Spleen (tissue), 13 donors: ENCODE data around the gene ALDH3A2. TPM values are rescaled to one million over a fixed set of nuclear protein-coding genes. Genes with fewer than 3 reads are reported as not detected.

Experiments
- DNase-seq: peaks from one replicate; pipeline ENCODE4 v3.0.0-alpha.2; 2020
- H3K27ac ChIP-seq, 8 donors: fragments of 200-600 bp; sonication (generic) in 7 of 8; 1 replicate in 4 of 8; 2 replicates in 4 of 8; pipeline versions ENCODE4 v1.5.0 to v1.8.0; 2016 to 2021; ENCODE audit warnings: inconsistent platforms in 4 of 8, mild to moderate bottlenecking in 4 of 8, moderate library complexity in 1 of 8
- H3K27me3 ChIP-seq, 7 donors: fragments of 200-600 bp; sonication (generic) in 6 of 7; replicated peaks in 1 of 7; 1 replicate in 4 of 7; 2 replicates in 3 of 7; pipeline versions ENCODE4 v1.5.0 to v1.8.0; 2016 to 2021; ENCODE audit warnings: inconsistent platforms in 3 of 7, mild to moderate bottlenecking in 1 of 7
- H3K36me3 ChIP-seq, 6 donors: fragments of 200-600 bp; sonication (generic) in 5 of 6; 1 replicate in 4 of 6; 2 replicates in 2 of 6; pipeline versions ENCODE4 v1.5.0 to v1.8.0; 2016 to 2021; ENCODE audit warnings: inconsistent platforms in 2 of 6
- H3K4me1 ChIP-seq, 6 donors: fragments of 200-600 bp; sonication (generic) in 5 of 6; 1 replicate in 3 of 6; 2 replicates in 3 of 6; pipeline versions ENCODE4 v1.5.0 to v1.8.0; 2016 to 2021; ENCODE audit warnings: inconsistent platforms in 3 of 6
- H3K4me3 ChIP-seq, 8 donors: fragments of 200-600 bp; sonication (generic) in 7 of 8; 1 replicate in 4 of 8; 2 replicates in 4 of 8; pipeline versions ENCODE4 v1.5.0 to v1.8.0; 2016 to 2021; ENCODE audit warnings: inconsistent platforms in 4 of 8, mild to moderate bottlenecking in 4 of 8, moderate library complexity in 2 of 8
- H3K9me3 ChIP-seq, 8 donors: fragments of 200-600 bp; sonication (generic) in 7 of 8; 1 replicate in 4 of 8; 2 replicates in 4 of 8; pipeline versions ENCODE4 v1.5.0 to v1.8.0; 2016 to 2021; ENCODE audit warnings: inconsistent platforms in 4 of 8
- POLR2A ChIP-seq, 3 donors: fragments of 450-650 bp; IDR thresholded peaks; one replicate each; pipeline ENCODE4 v1.5.1; 2017; ENCODE audit warnings: antibody characterized with exemption in 3 of 3, mild to moderate bottlenecking in 1 of 3
- POLR2AphosphoS5 ChIP-seq, 3 donors: sonication (generic); formaldehyde crosslinking; IDR thresholded peaks; one replicate each; pipeline ENCODE4 v1.5.1; 2017; ENCODE audit warnings: antibody characterized with exemption in 3 of 3
- WGBS, 5 donors: extraction: QIAGEN DNeasy Blood & Tissue Kit in 3 of 5; methylation state at CpG; one replicate each; pipeline versions ENCODE4 v1.1.5 to v1.1.7; 2013 to 2018; 5-methylcytosine and 5-hydroxymethylcytosine counted together
- intact Hi-C: fragments of 100-400 bp; cut with DNase I; formaldehyde crosslinking; loops from one replicate; pipeline ENCODE4 v1.15.0; 2023; ENCODE audit warnings: low total_unique reads
- long read RNA-seq, 2 donors: transcript quantifications; one replicate each; lab custom pipeline, GENCODE V29; 2026
- polyA plus RNA-seq, 3 donors: library from polyadenylated mRNA; stranded (reverse); fragments of 200-250 nt; gene quantifications; one replicate each; pipeline ENCODE4 v1.2.1, GENCODE V29; 2013
- total RNA-seq, 7 donors: library from RNA; depleted of rRNA in 3 of 7; stranded (reverse); fragments of >200 nt in 3 of 7; fragmentation: NEBNext Ultra II Directional in 4 of 7; extraction: Animal tissue kit (Norgen Biotek cat#: 25700) in 4 of 7; gene quantifications; one replicate each; pipeline versions ENCODE4 v1.1.0 to v1.2.1, GENCODE V29; 2016 to 2021
- TF ChIP-seq, protein P1 (sequence below), 11 experiments: fragments of 200-600 bp in 7 of 11; fragments of 450-650 bp in 4 of 11; sonication (generic) in 4 of 11; IDR thresholded peaks in 8 of 11; conservative IDR thresholded peaks in 3 of 11; 1 replicate in 7 of 11; 2 replicates in 4 of 11; pipeline versions ENCODE4 v1.4.0 to v1.8.0; 2016 to 2021; ENCODE audit warnings: antibody characterized with exemption in 11 of 11, inconsistent platforms in 4 of 11, mild to moderate bottlenecking in 1 of 11
- donor health status: healthy with polysubstance abuse.
- donor health status: DM: no; HTN: no; CAD: no; lungs with moderate emphysema.
- donor health status: DM: no; HTN: no; CAD: no.
- donor health status: Bipolar disorder and iron deficiency.
- donor health status: healthy.
- donor health status: DM: no; HTN: no; CAD: no.
- donor health status: DM: yes; HTN: yes; CAD: no.

The ALDH3A2 gene
- total RNA-seq (10 to 100 TPM; 26.7 to 73.1 (median 68.1) TPM), polyA plus RNA-seq (10 to 100 TPM; 14.4 to 22.3 (median 15.4) TPM)
- long read RNA-seq, donor 1, transcript ALDH3A2-201 (10 exons, 3,928 nt) = minor isoform, 9 of 43 reads
- long read RNA-seq, donor 1, transcript ALDH3A2-210 (1 exons, 3,512 nt) = major isoform, 18 of 43 reads
- long read RNA-seq, donor 1, partial matches to known transcripts = 10 of 43 reads
- long read RNA-seq, donor 1, other reads (novel, unspliced or antisense) = 0 of 43 reads
- long read RNA-seq, donor 2, transcript ALDH3A2-210 (1 exons, 3,512 nt) = major isoform, 9 of 22 reads
- long read RNA-seq, donor 2, transcript ALDH3A2-201 (10 exons, 3,928 nt) = minor isoform, 6 of 22 reads
- long read RNA-seq, donor 2, partial matches to known transcripts = 7 of 22 reads
- long read RNA-seq, donor 2, other reads (novel, unspliced or antisense) = 0 of 22 reads

DNA sequence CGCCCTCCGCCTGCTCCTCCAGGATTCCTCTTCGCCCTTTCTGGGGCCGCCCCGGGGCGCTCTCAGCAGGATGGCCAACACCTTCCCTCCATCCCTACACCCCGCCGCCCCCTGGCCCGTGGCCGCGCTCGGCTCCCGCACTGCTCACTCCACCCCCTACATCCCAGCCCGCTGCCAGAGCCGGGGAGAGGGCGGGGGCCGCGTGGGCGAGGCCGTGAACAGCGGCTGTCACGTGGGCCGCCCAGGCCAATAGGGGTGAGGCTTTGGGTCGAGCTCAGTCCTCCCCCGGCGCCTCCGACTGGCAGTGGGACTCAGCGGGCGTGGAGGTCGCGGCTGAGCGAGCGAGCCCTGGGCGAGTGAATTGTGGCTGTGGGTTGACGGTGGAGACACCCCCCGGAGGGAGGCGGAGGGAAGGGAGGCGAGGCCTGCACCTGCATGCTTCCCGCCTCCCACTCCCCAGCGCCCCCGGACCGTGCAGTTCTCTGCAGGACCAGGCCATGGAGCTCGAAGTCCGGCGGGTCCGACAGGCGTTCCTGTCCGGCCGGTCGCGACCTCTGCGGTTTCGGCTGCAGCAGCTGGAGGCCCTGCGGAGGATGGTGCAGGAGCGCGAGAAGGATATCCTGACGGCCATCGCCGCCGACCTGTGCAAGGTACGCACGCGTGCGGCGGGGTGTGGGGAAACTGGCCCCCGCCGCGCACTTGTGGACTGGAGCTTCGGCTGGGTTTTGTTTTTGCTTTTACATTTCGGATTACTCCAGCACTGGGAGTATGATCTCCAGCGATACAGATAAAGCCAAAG is at the start of gene ALDH3A2:
Gene ALDH3A2 (plus strand): TSS at position 277 of the 799 bp plus-strand sequence. CDS start 221 bp downstream, at position 498.
- TF ChIP-seq, protein P1, sequence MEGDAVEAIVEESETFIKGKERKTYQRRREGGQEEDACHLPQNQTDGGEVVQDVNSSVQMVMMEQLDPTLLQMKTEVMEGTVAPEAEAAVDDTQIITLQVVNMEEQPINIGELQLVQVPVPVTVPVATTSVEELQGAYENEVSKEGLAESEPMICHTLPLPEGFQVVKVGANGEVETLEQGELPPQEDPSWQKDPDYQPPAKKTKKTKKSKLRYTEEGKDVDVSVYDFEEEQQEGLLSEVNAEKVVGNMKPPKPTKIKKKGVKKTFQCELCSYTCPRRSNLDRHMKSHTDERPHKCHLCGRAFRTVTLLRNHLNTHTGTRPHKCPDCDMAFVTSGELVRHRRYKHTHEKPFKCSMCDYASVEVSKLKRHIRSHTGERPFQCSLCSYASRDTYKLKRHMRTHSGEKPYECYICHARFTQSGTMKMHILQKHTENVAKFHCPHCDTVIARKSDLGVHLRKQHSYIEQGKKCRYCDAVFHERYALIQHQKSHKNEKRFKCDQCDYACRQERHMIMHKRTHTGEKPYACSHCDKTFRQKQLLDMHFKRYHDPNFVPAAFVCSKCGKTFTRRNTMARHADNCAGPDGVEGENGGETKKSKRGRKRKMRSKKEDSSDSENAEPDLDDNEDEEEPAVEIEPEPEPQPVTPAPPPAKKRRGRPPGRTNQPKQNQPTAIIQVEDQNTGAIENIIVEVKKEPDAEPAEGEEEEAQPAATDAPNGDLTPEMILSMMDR (IDR thresholded peaks at IDR 0.05 in 8 of 11, conservative IDR thresholded peaks at IDR 0.05 in 3 of 11) = peak in 7 of 11 experiments; percentile 11 to 49 (median 26)
- peak; percentile 98 to 99 (median 98) for TF ChIP-seq POLR2AphosphoS5 (IDR thresholded peaks at IDR 0.05)
- TF ChIP-seq POLR2A (IDR thresholded peaks at IDR 0.05) = peak in 2 of 3 donors; percentile 68 to 94
- Histone ChIP-seq H3K36me3 (peaks cover 0 to 21% (median 10%) of the 10 kb centered on the region in 6 donors), H3K27ac (peak within 1 kb of the TSS; percentile 90 to 98 (median 95)), H3K27me3 (no peaks in the 10 kb centered on the region), H3K9me3 (peaks cover 0 to 3% (median 0%) of the 10 kb centered on the region in 8 donors), H3K4me1 (peaks cover 18 to 69% (median 53%) of the 10 kb centered on the region in 6 donors), H3K4me3 (peak within 1 kb of the TSS; percentile 36 to 100 (median 92))
- intact Hi-C loops = loop anchor here (10.0 kb wide), 2 partner anchors 116 to 134 kb away; no protein-coding TSS in a partner anchor
- 0 to 1% (median 0%) methylated on average over 41 to 71 of the region's 71 CpGs for WGBS, 5 donors
- DNase-seq = peak; percentile 100

DNA sequence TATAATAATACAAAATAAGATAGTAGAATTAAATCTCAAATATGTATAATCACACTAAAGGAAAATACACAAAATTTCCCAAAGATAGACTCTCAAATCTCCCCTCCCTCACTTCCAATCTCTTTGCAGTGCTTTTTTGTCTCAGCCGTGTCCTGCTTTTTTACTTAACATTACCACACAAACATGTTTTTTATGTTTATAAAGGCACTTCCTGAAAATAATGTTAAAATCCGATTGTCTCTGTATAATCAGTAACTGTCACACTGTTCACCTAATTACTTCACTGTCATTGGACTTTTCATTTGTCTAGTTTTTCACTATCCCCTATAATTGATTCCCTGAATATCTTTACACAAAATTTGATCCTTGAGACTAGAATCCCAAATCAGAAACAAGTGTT is 38.2 kb upstream of the ALDH3A2 start:
- no peak overlapping the region for H3K4me3 ChIP-seq
- H3K27ac ChIP-seq = peak overlapping the region in 1 of 8 donors; percentile 1
- TF ChIP-seq POLR2AphosphoS5 (IDR thresholded peaks at IDR 0.05) = no peak
- TF ChIP-seq, protein P1 (IDR thresholded peaks at IDR 0.05 in 8 of 11, conservative IDR thresholded peaks at IDR 0.05 in 3 of 11) = no peak
- no peak for TF ChIP-seq POLR2A (IDR thresholded peaks at IDR 0.05)
- DNase-seq = no peak
- intact Hi-C loops = no loop called here
- H3K27me3 ChIP-seq = no peaks in the 10 kb centered on the region
- H3K4me1 ChIP-seq = peaks cover 0 to 12% (median 4%) of the 10 kb centered on the region in 6 donors
- 31 to 57% (median 45%) methylated on average over 2 of the region's 2 CpGs for WGBS, 5 donors
- no peaks in the 10 kb centered on the region for H3K36me3 ChIP-seq
- H3K9me3 ChIP-seq = no peaks in the 10 kb centered on the region

DNA sequence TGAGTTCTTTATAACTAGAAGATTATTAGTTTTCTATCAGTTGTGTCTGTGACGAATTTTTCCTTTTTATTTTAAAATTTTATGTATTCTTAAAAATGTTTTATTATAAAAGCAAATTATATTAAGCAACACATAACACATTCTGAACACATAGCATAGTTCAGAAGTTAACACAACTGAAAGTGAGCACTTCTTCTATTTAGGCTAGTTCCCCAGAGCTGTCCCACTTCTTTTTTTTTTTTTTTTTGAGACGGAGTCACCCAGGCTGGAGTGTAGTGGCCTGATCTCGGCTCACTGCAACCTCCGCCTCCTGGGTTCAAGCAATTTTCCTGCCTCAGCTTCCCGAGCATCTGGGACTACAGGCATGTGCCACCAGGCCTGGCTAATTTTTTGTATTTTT is 37.7 kb upstream of the ALDH3A2 start:
- Histone ChIP-seq H3K4me3 (no peak overlapping the region), H3K4me1 (peaks cover 0 to 12% (median 4%) of the 10 kb centered on the region in 6 donors), H3K36me3 (no peaks in the 10 kb centered on the region), H3K27me3 (no peaks in the 10 kb centered on the region), H3K9me3 (no peaks in the 10 kb centered on the region), H3K27ac (peak overlapping the region in 3 of 8 donors; percentile 1 to 29 (median 16))
- intact Hi-C loops = no loop called here
- WGBS, 5 donors = 61 to 84% (median 74%) methylated on average over 5 of the region's 5 CpGs
- TF ChIP-seq POLR2A (IDR thresholded peaks at IDR 0.05) (no peak), POLR2AphosphoS5 (IDR thresholded peaks at IDR 0.05) (no peak)
- TF ChIP-seq, protein P1 (IDR thresholded peaks at IDR 0.05 in 8 of 11, conservative IDR thresholded peaks at IDR 0.05 in 3 of 11) = no peak
- no peak for DNase-seq
